ENCODE results near the gene MUC6. TPM values are rescaled to one million over a fixed set of nuclear protein-coding genes. Genes with fewer than 3 reads are reported as not detected.

Gene MUC6
- total RNA-seq, 2 donors from 2014 or later = not detected

- H3K27me3 ChIP-seq = no peaks in the 10 kb centered on the region
- H3K27ac ChIP-seq = no peak overlapping the region
- H3K4me3 ChIP-seq = no peak overlapping the region
- DNase-seq (ENCODE audit: low spot score) = no peak
- no peaks in the 10 kb centered on the region for H3K4me1 ChIP-seq
- no peaks in the 10 kb centered on the region for H3K9me3 ChIP-seq
- TF ChIP-seq, protein P1, sequence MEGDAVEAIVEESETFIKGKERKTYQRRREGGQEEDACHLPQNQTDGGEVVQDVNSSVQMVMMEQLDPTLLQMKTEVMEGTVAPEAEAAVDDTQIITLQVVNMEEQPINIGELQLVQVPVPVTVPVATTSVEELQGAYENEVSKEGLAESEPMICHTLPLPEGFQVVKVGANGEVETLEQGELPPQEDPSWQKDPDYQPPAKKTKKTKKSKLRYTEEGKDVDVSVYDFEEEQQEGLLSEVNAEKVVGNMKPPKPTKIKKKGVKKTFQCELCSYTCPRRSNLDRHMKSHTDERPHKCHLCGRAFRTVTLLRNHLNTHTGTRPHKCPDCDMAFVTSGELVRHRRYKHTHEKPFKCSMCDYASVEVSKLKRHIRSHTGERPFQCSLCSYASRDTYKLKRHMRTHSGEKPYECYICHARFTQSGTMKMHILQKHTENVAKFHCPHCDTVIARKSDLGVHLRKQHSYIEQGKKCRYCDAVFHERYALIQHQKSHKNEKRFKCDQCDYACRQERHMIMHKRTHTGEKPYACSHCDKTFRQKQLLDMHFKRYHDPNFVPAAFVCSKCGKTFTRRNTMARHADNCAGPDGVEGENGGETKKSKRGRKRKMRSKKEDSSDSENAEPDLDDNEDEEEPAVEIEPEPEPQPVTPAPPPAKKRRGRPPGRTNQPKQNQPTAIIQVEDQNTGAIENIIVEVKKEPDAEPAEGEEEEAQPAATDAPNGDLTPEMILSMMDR (IDR thresholded peaks at IDR 0.05) = no peak
- H3K36me3 ChIP-seq = peaks cover 53% of the 10 kb centered on the region
These were observed 37.5 kb downstream of the MUC6 start for GRCh38 chr11:999009-999408.

DNA sequence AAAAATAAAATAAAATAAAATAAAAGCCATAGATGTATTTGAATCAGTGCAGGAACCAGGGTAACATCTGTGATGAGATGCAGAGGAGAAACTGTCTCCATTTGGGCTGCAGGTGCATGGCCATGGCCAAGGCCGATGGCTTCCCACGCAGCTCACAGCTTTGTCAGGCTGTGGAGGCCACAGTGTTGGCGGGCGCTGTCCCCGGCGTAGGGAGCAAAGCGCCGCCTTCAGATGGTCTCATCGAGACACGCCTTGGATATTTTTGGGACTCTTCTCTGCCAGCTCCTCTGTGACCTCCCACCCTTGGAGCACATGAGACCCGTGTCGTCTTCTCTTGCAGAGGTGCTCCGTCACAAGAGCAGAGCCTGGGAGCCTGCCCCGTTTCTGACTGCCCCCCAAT is 38.6 kb downstream of the MUC6 start:
- Histone ChIP-seq H3K36me3 (peaks cover 56% of the 10 kb centered on the region), H3K4me1 (no peaks in the 10 kb centered on the region), H3K9me3 (no peaks in the 10 kb centered on the region), H3K27ac (no peak overlapping the region), H3K27me3 (no peaks in the 10 kb centered on the region), H3K4me3 (no peak overlapping the region)
- TF ChIP-seq, protein P1 (IDR thresholded peaks at IDR 0.05) = no peak
- no peak for DNase-seq (ENCODE audit: low spot score)

DNA sequence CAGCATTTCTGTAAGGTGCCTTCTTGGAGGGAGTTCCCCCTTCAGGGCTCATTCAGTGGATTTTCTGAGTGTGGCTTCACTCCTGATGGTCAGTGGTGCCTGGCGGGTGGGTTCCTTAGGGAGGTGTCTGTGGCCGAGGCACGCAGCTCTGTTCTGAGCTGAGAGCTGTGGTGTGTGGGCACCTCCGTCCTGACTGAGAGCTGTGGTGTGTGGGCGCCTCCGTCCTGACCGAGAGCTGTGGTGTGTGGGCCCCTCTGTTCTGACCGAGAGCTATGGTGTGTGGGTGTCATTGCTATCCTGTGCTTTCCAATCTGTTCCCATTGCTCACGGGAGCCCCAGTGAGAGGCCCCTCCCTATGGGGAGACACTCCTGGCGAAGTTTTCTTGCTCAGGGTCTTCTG is 39.8 kb downstream of the MUC6 start:
- H3K4me1 ChIP-seq = no peaks in the 10 kb centered on the region
- H3K27me3 ChIP-seq = no peaks in the 10 kb centered on the region
- peaks cover 53% of the 10 kb centered on the region for H3K36me3 ChIP-seq
- TF ChIP-seq, protein P1 (IDR thresholded peaks at IDR 0.05) = no peak
- H3K9me3 ChIP-seq = no peaks in the 10 kb centered on the region
- no peak overlapping the region for H3K4me3 ChIP-seq
- no peak overlapping the region for H3K27ac ChIP-seq
- DNase-seq (ENCODE audit: low spot score) = no peak

DNA sequence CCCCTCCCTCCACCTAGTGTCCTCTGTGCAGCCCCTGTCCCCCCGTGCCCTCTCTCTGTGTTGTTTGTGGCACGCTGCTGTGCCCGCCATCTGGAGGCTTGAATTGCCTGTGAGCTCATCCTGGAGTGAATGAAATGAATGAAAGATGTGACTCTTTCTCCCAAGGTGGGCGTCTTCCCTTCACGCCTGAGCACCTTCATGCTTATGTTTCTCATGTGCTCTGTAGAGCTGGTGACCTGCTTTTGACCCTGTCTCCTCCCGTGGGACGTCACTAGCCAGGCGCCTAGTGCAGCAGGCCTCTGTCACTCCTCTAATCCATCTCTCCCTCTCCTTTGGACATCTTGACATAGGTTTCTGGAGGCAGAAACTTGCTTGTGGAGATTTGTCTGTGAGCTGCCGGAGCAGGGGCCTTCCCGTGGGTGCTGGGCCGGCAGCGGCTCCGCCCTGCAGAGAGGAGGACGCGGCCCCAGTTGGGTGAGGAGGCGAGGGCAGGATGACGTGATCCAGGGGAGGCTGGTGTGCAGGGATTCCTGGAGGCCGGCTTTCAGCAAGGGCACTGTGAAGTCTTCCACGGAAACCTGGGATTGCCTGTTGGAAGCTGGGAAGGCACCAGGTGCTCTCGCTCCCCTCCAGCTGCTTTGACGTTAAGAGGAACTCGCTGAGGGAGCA is 40.6 kb downstream of the MUC6 start:
- DNase-seq (ENCODE audit: low spot score) = no peak
- H3K36me3 ChIP-seq = peaks cover 45% of the 10 kb centered on the region
- H3K4me3 ChIP-seq = no peak overlapping the region
- no peaks in the 10 kb centered on the region for H3K27me3 ChIP-seq
- no peaks in the 10 kb centered on the region for H3K9me3 ChIP-seq
- H3K4me1 ChIP-seq = no peaks in the 10 kb centered on the region
- TF ChIP-seq, protein P1 (IDR thresholded peaks at IDR 0.05) = no peak
- H3K27ac ChIP-seq = no peak overlapping the region

DNA sequence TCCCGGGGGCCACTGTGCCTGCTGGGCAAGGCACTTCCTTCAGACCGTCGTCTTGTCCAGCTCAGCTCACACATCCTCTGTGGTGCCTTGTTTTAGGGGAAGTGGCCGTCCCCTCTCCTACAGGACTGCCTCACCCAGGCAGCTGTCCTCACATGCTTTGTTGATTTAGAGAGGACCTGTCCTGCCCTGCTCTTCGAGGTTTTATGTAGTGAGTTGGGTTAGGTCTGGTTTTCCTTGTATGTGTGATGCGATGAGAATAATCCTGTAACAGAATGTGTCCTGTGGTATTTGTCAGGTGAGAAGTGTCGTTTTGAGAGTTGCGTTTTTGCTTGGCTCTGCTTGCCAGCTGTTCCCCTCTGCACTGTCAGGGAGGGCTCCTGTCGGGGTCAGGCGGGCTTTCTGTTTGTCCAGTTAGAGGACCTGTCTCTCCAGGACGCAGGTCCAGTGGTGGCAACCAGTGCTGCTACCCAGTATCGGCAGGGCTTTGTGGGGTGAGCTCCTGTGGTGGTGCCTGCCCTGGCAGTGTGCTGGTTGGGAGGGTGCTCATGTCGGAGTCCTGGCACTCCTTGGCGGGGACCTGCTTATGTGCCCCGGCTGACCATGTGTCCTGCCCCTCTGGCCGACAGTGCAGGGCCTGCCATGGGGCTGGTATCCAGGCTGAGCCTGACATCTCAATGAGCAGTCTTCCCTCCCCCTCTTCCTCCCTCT is 41.3 kb downstream of the MUC6 start:
- TF ChIP-seq, protein P1 (IDR thresholded peaks at IDR 0.05) = no peak
- Histone ChIP-seq H3K27ac (no peak overlapping the region), H3K36me3 (peaks cover 39% of the 10 kb centered on the region), H3K4me1 (no peaks in the 10 kb centered on the region), H3K4me3 (no peak overlapping the region), H3K9me3 (no peaks in the 10 kb centered on the region), H3K27me3 (no peaks in the 10 kb centered on the region)
- no peak for DNase-seq (ENCODE audit: low spot score)
